Measurements from ENCODE around the gene MYO16. TPM values are rescaled to one million over a fixed set of nuclear protein-coding genes. Genes with fewer than 3 reads are reported as not detected.

Gene MYO16
- total RNA-seq, 4 donors from 2014 or later: 0.06 to 0.07 TPM; not detected in 2

GRCh38 chr13:109233293-109233692 is 603.9 kb downstream of the MYO16 start:
- H3K4me3 ChIP-seq (ENCODE audit: low read depth, poor library complexity, severe bottlenecking): no peak overlapping the region
- DNase-seq (ENCODE audit: low spot score in 2 of 2): no peak
- TF ChIP-seq POLR2A (IDR thresholded peaks at IDR 0.05) (no peak), CTCF (IDR thresholded peaks at IDR 0.05) (no peak)
- 86 to 91% methylated on average over 5 of the region's 5 CpGs for WGBS, 2 donors
- intact Hi-C loops (cut with DNase I; ENCODE audit: low total_unique reads): no loop called here

GRCh38 chr13:109235901-109236300 is 606.5 kb downstream of the MYO16 start:
- intact Hi-C loops (cut with DNase I; ENCODE audit: low total_unique reads): no loop called here
- DNase-seq (ENCODE audit: low spot score in 2 of 2): no peak
- WGBS, 2 donors: 46% methylated on average over 6 of the region's 6 CpGs
- no peak overlapping the region for H3K4me3 ChIP-seq (ENCODE audit: low read depth, poor library complexity, severe bottlenecking)
- TF ChIP-seq POLR2A (IDR thresholded peaks at IDR 0.05) (no peak), CTCF (IDR thresholded peaks at IDR 0.05) (no peak)

- intact Hi-C loops (cut with DNase I; ENCODE audit: low total_unique reads): no loop called here
- DNase-seq (ENCODE audit: low spot score in 2 of 2): no peak
- WGBS, 2 donors: 89 to 93% methylated on average over 2 of the region's 2 CpGs
- TF ChIP-seq POLR2A (IDR thresholded peaks at IDR 0.05) (no peak), CTCF (IDR thresholded peaks at IDR 0.05) (no peak)
- H3K4me3 ChIP-seq (ENCODE audit: low read depth, poor library complexity, severe bottlenecking): no peak overlapping the region
These were observed 611.7 kb downstream of the MYO16 start for GRCh38 chr13:109241160-109241559.

- no peak for TF ChIP-seq POLR2A (IDR thresholded peaks at IDR 0.05)
- WGBS, 2 donors: 24 to 34% methylated on average over 9 of the region's 9 CpGs
- DNase-seq (ENCODE audit: low spot score in 2 of 2): no peak
- intact Hi-C loops (cut with DNase I; ENCODE audit: low total_unique reads): no loop called here
- no peak overlapping the region for H3K4me3 ChIP-seq (ENCODE audit: low read depth, poor library complexity, severe bottlenecking)
These were observed 614.0 kb downstream of the MYO16 start for GRCh38 chr13:109243311-109243951.

GRCh38 chr13:109244566-109244965 is 615.2 kb downstream of the MYO16 start:
- 86 to 92% methylated on average over 7 of the region's 7 CpGs for WGBS, 2 donors
- intact Hi-C loops (cut with DNase I; ENCODE audit: low total_unique reads): no loop called here
- no peak for DNase-seq (ENCODE audit: low spot score in 2 of 2)
- TF ChIP-seq CTCF (IDR thresholded peaks at IDR 0.05): no peak
- no peak for TF ChIP-seq POLR2A (IDR thresholded peaks at IDR 0.05)
- no peak overlapping the region for H3K4me3 ChIP-seq (ENCODE audit: low read depth, poor library complexity, severe bottlenecking)

GRCh38 chr13:109246001-109246400 is 616.6 kb downstream of the MYO16 start:
- TF ChIP-seq POLR2A (IDR thresholded peaks at IDR 0.05) (no peak), CTCF (IDR thresholded peaks at IDR 0.05) (no peak)
- no peak overlapping the region for H3K4me3 ChIP-seq (ENCODE audit: low read depth, poor library complexity, severe bottlenecking)
- intact Hi-C loops (cut with DNase I; ENCODE audit: low total_unique reads): no loop called here
- 94 to 100% methylated on average over 1 of the region's 1 CpG for WGBS, 2 donors
- DNase-seq (ENCODE audit: low spot score in 2 of 2): no peak
